GF-D8 (cell line): ENCODE results near the gene KBTBD7.
"Not testable (repeated sequence)": the region's sequence is repeated elsewhere in the genome, so short reads cannot be mapped to it uniquely, and the experiment has no call there.

Experiments used
- DNase-seq: peaks from one replicate; lab custom pipeline; 2025; lab: John Stamatoyannopoulos, UW

The KBTBD7 gene

DNA sequence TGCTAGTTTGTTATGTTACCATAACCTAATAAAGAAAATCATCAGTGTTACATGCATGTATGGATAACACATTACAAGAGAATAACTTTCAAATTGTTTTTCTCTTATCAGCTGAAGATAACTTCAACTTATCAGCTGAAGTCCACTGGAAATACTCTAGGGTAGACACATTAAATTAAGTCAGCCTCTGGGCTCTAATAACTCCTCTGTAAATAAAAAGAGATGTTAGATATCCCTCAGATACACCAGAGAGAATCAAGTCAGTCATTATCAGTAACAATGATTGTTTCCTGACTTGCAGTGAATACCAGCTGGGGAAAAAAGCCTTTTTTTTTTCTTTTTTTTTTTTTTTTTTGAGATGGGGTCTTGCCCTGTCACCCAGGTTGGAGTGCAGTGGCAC is 1.6 kb upstream of the KBTBD7 start:
- DNase-seq, result no peak

GRCh38 chr13:41193469-41193868 is 900 bp downstream of the KBTBD7 start:
- DNase-seq, result no peak

- no peak for DNase-seq
Observed at GRCh38 chr13:41188584-41188983, 5.8 kb downstream of the KBTBD7 start.

DNA sequence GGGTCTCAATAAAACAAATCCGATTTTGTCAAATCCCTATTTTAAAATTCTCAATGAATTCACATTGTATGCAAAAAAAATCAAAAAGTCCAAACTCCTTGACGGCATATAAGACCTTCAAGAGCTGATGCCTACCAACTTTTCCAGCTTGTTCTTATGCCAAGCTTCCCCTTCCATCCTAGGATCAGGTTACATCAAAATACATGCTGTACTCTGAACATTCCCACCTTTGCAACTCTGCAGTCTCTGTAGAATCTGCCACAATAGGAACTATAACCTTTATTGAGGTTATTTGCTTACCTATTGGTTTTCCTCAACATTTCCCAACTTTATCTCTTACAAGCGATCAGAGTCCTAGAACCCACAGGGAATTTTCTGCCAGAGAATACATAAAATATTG is 7.9 kb downstream of the KBTBD7 start:
- no peak for DNase-seq

GRCh38 chr13:41182231-41182630 is 12.1 kb downstream of the KBTBD7 start:
- DNase-seq, result no peak

GRCh38 chr13:41179593-41180250 is 14.6 kb downstream of the KBTBD7 start:
- no peak for DNase-seq

GRCh38 chr13:41178040-41178439 is 16.3 kb downstream of the KBTBD7 start:
- DNase-seq, result peak; percentile 51

DNA sequence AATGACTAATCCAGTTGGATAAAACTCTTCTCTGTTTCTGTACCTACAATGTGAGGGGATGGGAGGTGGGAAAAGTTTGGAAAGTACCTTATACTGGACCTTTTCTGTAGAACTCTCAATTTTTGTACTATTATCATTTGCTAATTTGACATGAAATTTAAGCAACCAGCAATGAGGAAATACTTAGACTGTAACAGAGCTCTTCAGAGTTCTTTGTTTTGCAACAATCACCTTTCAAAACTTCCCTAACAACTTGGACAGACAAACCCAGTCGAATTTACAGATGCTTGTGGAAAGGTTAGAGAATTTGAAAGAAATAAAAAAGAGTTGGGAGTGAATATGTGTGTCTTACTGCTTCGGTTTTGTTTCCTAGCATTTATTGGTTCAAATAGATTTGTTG is 16.8 kb downstream of the KBTBD7 start:
- DNase-seq, result peak; percentile 85

GRCh38 chr13:41175576-41175975 is 18.8 kb downstream of the KBTBD7 start:
- not testable (repeated sequence) for DNase-seq

- DNase-seq, result no peak
Observed at GRCh38 chr13:41162151-41162550, 32.2 kb downstream of the KBTBD7 start.

DNA sequence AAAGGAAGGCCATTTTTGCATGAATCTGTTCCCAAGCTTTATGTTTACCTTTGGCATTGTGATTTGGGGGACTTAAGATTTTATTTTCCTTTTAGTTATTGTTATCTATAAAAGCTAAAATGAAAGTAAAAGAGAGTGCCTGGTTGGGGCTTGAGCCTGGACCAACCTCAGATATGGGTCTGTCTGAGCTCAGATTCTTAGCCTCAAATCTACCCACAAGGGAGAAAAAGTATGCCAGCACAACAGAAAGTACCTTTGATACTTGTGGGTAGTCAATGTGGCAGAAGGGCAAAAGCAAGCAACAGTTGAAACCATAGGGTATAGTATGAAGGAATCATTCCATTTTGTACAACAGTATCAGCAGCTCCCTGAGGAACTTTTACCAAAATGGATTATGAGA is 35.2 kb downstream of the KBTBD7 start:
- no peak for DNase-seq

DNA sequence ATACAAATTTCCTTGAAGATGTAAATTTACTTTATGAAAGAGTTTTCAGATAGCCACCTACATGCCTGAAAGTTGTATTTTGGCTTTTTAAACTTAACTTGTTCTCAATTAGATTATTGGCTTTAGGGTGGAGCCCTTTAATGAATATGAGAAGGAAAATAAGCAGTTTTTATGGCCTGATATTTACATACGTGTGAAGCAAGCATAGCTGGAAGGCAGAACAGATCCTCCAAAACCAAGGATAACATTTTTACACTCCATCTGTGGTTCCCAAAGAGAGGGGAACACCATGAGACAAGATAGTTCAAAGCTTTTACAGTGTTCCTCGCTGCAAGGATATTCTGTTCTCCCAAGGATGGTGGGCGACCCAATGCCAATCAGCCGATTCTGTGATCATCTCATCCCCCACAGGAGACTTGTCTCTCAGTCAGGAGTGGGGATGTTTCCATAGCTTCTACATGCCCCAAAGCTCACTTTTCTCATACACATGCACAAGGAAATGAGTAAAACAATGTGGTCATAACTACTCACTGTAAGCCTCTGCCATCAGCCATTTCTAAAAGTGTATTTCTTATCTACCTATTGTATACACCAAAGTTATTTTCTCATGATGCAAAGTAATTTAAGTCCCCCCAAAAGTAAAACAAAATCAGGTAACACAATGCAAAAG is 37.2 kb downstream of the KBTBD7 start:
- DNase-seq, result no peak

- DNase-seq, result no peak
Observed at GRCh38 chr13:41156620-41157019, 37.7 kb downstream of the KBTBD7 start.

DNA sequence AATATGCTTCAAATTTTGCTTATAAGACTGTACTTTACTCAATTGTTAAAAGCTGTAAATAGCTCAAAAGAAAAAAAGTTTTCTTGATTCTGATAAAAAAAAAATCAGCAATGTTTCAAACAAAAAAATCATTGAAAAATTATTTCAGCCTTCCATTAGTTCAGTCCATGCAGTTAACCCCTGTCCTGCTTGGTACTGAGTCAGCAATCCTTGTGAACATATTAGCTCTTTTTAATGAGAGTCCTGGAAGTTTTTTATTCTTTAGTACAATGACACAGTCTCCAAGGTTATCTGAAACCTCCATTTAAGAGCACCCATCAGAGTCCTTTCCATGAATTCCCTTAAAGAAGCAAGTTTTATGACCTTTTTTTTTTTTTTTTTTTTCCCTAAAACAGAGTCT is 40.3 kb downstream of the KBTBD7 start:
- no peak for DNase-seq

- no peak for DNase-seq
Observed at GRCh38 chr13:41152005-41152404, 42.4 kb downstream of the KBTBD7 start.

GRCh38 chr13:41150058-41150457 is 44.3 kb downstream of the KBTBD7 start:
- no peak for DNase-seq

- no peak for DNase-seq
Observed at GRCh38 chr13:41148419-41149283, 45.7 kb downstream of the KBTBD7 start.

DNA sequence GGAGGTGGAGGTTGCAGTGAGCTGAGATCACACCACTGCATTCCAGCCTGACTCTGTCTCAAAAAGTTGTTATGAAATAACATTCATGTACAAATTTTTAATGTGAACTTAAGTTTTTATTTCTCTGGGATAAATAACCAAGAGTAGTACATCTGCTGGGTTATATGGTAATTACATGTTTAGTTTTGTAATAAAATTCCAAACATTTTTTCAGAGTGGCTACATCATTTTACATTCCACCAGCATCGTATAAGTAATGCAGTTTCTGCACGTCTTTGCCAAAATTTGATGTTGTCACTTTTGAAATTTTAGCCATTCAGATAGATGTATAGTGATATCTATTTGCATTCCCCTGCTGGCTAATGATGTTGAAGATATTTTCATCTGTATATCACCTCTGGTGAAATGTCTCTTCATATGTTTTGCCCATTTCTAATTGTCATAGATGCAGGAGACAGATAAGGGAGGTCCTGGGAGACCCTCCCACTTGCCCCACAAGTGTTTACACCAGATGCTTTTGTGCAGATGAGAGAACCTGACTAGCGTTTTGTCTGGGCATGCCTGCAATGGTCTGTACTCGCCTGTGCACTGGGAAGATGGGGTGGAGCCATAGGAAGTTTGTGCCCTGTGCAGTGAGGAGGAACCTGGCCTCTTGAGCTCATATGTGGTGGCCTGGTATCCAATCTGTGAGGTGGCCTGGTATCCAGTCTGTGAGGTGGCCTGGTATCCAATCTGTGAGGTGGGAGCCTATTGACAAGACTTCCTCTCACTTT is 49.0 kb downstream of the KBTBD7 start:
- no peak for DNase-seq

DNA sequence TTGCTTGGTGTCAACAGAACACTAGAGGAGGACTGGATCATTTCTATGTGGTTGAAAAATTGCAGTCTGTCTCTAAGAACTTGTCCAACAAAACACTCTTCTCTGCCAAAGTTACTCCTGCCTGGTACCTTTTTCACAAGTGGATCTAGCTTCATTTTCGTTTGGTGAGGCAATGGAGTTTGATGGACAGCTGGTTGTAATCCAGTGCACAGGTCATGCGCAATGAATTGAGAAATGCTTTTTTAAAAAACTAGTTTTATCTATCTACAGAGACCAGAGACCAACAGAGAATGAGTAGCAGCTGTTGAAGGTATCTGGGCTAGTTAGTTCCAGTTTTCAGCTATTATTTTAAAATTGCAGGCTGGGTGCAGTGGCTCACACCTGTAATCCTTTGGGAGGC is 49.8 kb downstream of the KBTBD7 start:
- no peak for DNase-seq
